Endothelial cell (in vitro differentiated cells): ENCODE data around the gene AKAP6. TPM values are rescaled to one million over a fixed set of nuclear protein-coding genes. Genes with fewer than 3 reads are reported as not detected.

Experiments used
- DNase-seq: peaks from one replicate; pipeline ENCODE4 v3.0.0; 2021; ENCODE audit warnings: low spot score
- H3K27ac Mint-ChIP-seq: one replicate; pipeline ENCODE4 v1.8.0; 2021; ENCODE audit warnings: mixed read lengths, inconsistent platforms; ENCODE audit not compliant: unreplicated experiment
- H3K27me3 Mint-ChIP-seq: one replicate; pipeline ENCODE4 v1.8.0; 2021; ENCODE audit warnings: mild to moderate bottlenecking, moderate library complexity, mixed read lengths, inconsistent platforms; ENCODE audit not compliant: unreplicated experiment
- H3K36me3 Mint-ChIP-seq: one replicate; pipeline ENCODE4 v1.8.0; 2021; ENCODE audit warnings: mild to moderate bottlenecking, low read depth, mixed read lengths, inconsistent platforms; ENCODE audit not compliant: unreplicated experiment
- H3K4me1 Mint-ChIP-seq: one replicate; pipeline ENCODE4 v1.8.0; 2021; ENCODE audit warnings: mild to moderate bottlenecking, mixed read lengths, inconsistent platforms; ENCODE audit not compliant: unreplicated experiment
- H3K4me3 Mint-ChIP-seq: one replicate; pipeline ENCODE4 v1.8.0; 2021; ENCODE audit warnings: mild to moderate bottlenecking, mixed read lengths, inconsistent platforms; ENCODE audit not compliant: unreplicated experiment
- H3K9me3 Mint-ChIP-seq: one replicate; pipeline ENCODE4 v1.8.0; 2021; ENCODE audit warnings: mixed read lengths, inconsistent platforms; ENCODE audit not compliant: unreplicated experiment
- CTCF ChIP-seq: fragments of 200-600 bp; sonication (generic); IDR thresholded peaks from one replicate; pipeline ENCODE4 v1.5.0; 2021; ENCODE audit warnings: antibody characterized with exemption; ENCODE audit not compliant: unreplicated experiment
- total RNA-seq: library from RNA; stranded (reverse); fragmentation: NEBNext Ultra II Directional; extraction: Animal tissue kit (Norgen Biotek cat#: 25700); gene quantifications from one replicate; pipeline ENCODE4 v1.2.1, GENCODE V29; 2021; ENCODE audit not compliant: unreplicated experiment

The AKAP6 gene
- total RNA-seq, 1 donor from 2014 or later: 4.4 TPM

DNA sequence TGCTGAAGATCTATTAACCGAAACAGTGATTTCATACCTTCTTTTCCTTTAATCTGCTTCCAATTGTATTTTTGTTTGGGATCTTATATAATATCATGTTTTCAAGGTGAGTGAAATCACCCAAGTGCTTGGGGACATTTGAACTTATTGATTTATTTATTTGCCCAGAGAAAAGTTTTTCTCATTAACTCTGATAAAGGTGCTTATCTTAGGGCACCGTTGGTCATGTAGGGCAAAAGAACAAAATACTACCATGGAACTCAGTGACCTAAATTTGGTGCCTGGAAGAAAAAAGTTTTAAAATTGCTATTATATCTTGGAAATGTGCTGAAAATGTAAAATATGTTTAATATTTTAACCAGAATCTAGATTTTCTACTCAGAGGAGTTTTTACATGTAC, 402.2 kb downstream of the AKAP6 start:
- Mint-ChIP-seq H3K9me3 (no peaks in the 10 kb centered on the region), H3K4me1 (no peaks in the 10 kb centered on the region), H3K27me3 (no peaks in the 10 kb centered on the region), H3K4me3 (no peak overlapping the region), H3K27ac (no peak overlapping the region), H3K36me3 (no peaks in the 10 kb centered on the region)
- no peak for DNase-seq
- no peak for TF ChIP-seq CTCF

- no peak for TF ChIP-seq CTCF
- Mint-ChIP-seq H3K27ac (no peak overlapping the region), H3K27me3 (no peaks in the 10 kb centered on the region), H3K36me3 (no peaks in the 10 kb centered on the region), H3K4me3 (no peak overlapping the region), H3K4me1 (no peaks in the 10 kb centered on the region), H3K9me3 (no peaks in the 10 kb centered on the region)
- no peak for DNase-seq
These were observed 403.9 kb downstream of the AKAP6 start for GRCh38 chr14:32733015-32733414.

DNA sequence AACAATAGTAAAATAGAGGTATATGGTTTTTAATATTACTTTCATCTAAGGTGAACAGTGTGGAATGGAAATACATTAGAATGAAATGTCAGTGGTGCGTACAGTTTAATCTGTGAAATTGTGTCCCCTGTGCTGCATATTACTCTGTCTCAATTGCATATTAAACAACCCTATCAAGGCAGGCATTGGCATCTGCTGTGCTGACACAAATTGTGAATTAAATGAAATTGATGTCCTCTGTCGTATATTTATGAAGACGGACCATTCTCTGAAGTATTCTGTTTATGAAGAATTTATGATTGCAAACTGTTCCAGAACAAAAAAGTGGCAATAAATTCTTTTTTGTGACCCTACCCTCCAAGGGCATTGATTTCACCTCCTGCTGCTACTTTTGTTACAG, 405.2 kb downstream of the AKAP6 start:
- no peak for DNase-seq
- H3K27me3 Mint-ChIP-seq: no peaks in the 10 kb centered on the region
- no peaks in the 10 kb centered on the region for H3K4me1 Mint-ChIP-seq
- H3K9me3 Mint-ChIP-seq: no peaks in the 10 kb centered on the region
- TF ChIP-seq CTCF: no peak
- H3K4me3 Mint-ChIP-seq: no peak overlapping the region
- H3K27ac Mint-ChIP-seq: no peak overlapping the region
- no peaks in the 10 kb centered on the region for H3K36me3 Mint-ChIP-seq

DNA sequence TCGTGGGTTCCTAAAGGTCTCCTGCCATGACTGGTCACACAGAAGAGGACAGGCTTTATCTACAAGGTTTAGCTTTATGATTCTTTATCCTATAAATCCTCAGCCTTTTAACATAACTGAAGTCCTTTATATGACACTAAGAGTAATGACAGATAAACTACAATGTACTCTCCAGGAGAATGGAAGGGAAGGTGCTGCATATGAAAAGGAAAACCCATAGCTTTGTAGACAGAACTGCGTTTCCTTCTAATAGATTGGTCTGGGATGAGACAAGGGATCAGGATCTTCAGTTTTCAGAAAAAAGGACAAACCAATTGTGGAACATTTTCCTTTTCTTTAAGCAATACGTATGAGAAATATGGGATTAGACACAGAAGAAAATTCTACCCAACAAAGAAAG, 408.5 kb downstream of the AKAP6 start:
- Mint-ChIP-seq H3K4me3 (no peak overlapping the region), H3K9me3 (no peaks in the 10 kb centered on the region), H3K27ac (no peak overlapping the region), H3K36me3 (no peaks in the 10 kb centered on the region), H3K4me1 (no peaks in the 10 kb centered on the region), H3K27me3 (peaks cover 1% of the 10 kb centered on the region)
- TF ChIP-seq CTCF: no peak
- DNase-seq: no peak

GRCh38 chr14:32738206-32738871, 409.2 kb downstream of the AKAP6 start:
- no peaks in the 10 kb centered on the region for H3K36me3 Mint-ChIP-seq
- no peak for TF ChIP-seq CTCF
- no peaks in the 10 kb centered on the region for H3K9me3 Mint-ChIP-seq
- no peak for DNase-seq
- H3K27me3 Mint-ChIP-seq: peaks cover 1% of the 10 kb centered on the region
- no peaks in the 10 kb centered on the region for H3K4me1 Mint-ChIP-seq
- H3K27ac Mint-ChIP-seq: no peak overlapping the region
- H3K4me3 Mint-ChIP-seq: no peak overlapping the region
